HepG2 (cell line): ENCODE data around the gene NUSAP1. TPM values are rescaled to one million over a fixed set of nuclear protein-coding genes. Genes with fewer than 3 reads are reported as not detected.

Experiments used
- DZIP1 ChIP-seq: sonication (generic); formaldehyde crosslinking; IDR thresholded peaks from 2 replicates; pipeline ENCODE4 v1.5.0; 2020; ENCODE audit warnings: mild to moderate bottlenecking, missing genetic modification reagents
- GATA4 ChIP-seq: sonication (generic); IDR thresholded peaks from 2 replicates; pipeline ENCODE4 v1.6.1; 2016; ENCODE audit warnings: antibody characterized with exemption, low read depth, borderline replicate concordance
- NR3C1 ChIP-seq: sonication (generic); formaldehyde crosslinking; IDR thresholded peaks from 2 replicates; pipeline ENCODE4 v1.4.0; 2020; ENCODE audit warnings: missing genetic modification reagents
- PITX1 ChIP-seq: sonication (generic); formaldehyde crosslinking; IDR thresholded peaks from 2 replicates; pipeline ENCODE4 v1.5.1; 2020; ENCODE audit warnings: mild to moderate bottlenecking, missing genetic modification reagents
- POGZ ChIP-seq: sonication (generic); formaldehyde crosslinking; IDR thresholded peaks from 2 replicates; pipeline ENCODE4 v1.4.0; 2020; ENCODE audit warnings: mild to moderate bottlenecking, missing genetic modification reagents
- SKIL ChIP-seq: sonication (generic); formaldehyde crosslinking; IDR thresholded peaks from 2 replicates; pipeline ENCODE4 v1.8.0; 2022; ENCODE audit warnings: missing genetic modification reagents, mild to moderate bottlenecking, moderate library complexity, borderline replicate concordance
- TBP ChIP-seq: sonication (generic); formaldehyde crosslinking; IDR thresholded peaks from 2 replicates; pipeline ENCODE4 v1.5.0; 2020; ENCODE audit warnings: missing genetic modification reagents
- TEAD2 ChIP-seq: sonication (generic); formaldehyde crosslinking; IDR thresholded peaks from 2 replicates; pipeline ENCODE4 v1.9.0; 2021; ENCODE audit warnings: missing genetic modification reagents
- TMF1 ChIP-seq: sonication (generic); formaldehyde crosslinking; IDR thresholded peaks from 2 replicates; pipeline ENCODE4 v1.8.1; 2022; ENCODE audit warnings: low read depth, missing genetic modification reagents
- ZFY ChIP-seq: sonication (generic); formaldehyde crosslinking; IDR thresholded peaks from 2 replicates; pipeline ENCODE4 v1.4.0; 2020; ENCODE audit warnings: missing genetic modification reagents
- ZNF136 ChIP-seq: sonication (generic); formaldehyde crosslinking; IDR thresholded peaks from 2 replicates; pipeline ENCODE4 v1.8.1; 2022; ENCODE audit warnings: low read depth, mild to moderate bottlenecking, moderate library complexity, missing genetic modification reagents
- ZNF143 ChIP-seq: sonication (generic); formaldehyde crosslinking; IDR thresholded peaks from 2 replicates; pipeline ENCODE4 v1.4.0; 2020; ENCODE audit warnings: missing genetic modification reagents
- ZNF3 ChIP-seq: IDR thresholded peaks from 2 replicates; pipeline ENCODE4 v1.7.0; 2017; ENCODE audit warnings: inconsistent platforms
- ZNF768 ChIP-seq: sonication (generic); formaldehyde crosslinking; IDR thresholded peaks from 2 replicates; pipeline ENCODE4 v1.4.0; 2020; ENCODE audit warnings: missing genetic modification reagents
- ZSCAN21 ChIP-seq: sonication (generic); formaldehyde crosslinking; IDR thresholded peaks from 2 replicates; pipeline ENCODE4 v1.8.0; 2022; ENCODE audit warnings: mild to moderate bottlenecking, missing genetic modification reagents, moderate library complexity, borderline replicate concordance
- polyA plus RNA-seq, 8 experiments: library from polyadenylated mRNA; depleted of rRNA in 3 of 8; stranded (reverse) in 7 of 8; unstranded in 1 of 8; fragments of >200 nt; fragmentation: Illumina TruSeq in 4 of 8; extraction: Trizol in 4 of 8; gene quantifications; 2 replicates each; pipeline versions ENCODE4 v1.2.1 to v1.2.3, GENCODE V29; 2011 to 2016; ENCODE audit warnings: low read depth in 4 of 8, missing spikeins in 1 of 8, mixed read lengths in 1 of 8; ENCODE audit not compliant: insufficient read depth in 1 of 8
- total RNA-seq, 5 experiments: library from RNA; depleted of rRNA; stranded (reverse); fragments of >200 nt; fragmentation: Illumina TruSeq; extraction: Trizol; gene quantifications; 2 replicates each; pipeline ENCODE4 v1.2.3, GENCODE V29; 2016; ENCODE audit warnings: low read depth in 1 of 5
- TF ChIP-seq, protein P1 (sequence below): sonication (generic); formaldehyde crosslinking; IDR thresholded peaks from 2 replicates; pipeline ENCODE4 v1.5.0; 2020; ENCODE audit warnings: mild to moderate bottlenecking, low read depth, missing genetic modification reagents, borderline replicate concordance
- TF ChIP-seq, protein P2 (sequence below): IDR thresholded peaks from 2 replicates; pipeline ENCODE4 v1.4.0; 2020; ENCODE audit warnings: mild to moderate bottlenecking, missing genetic modification reagents
- TF ChIP-seq, protein P3 (sequence below): sonication (generic); formaldehyde crosslinking; IDR thresholded peaks from 2 replicates; pipeline ENCODE4 v1.9.0; 2022; ENCODE audit warnings: low read depth, missing genetic modification reagents

The NUSAP1 gene
- total and polyA plus RNA-seq, 2 of the 13 experiments (the other 11 are each of a cell fraction or from before 2014, with no cell fraction given): 59.5 to 106 TPM

- TF ChIP-seq SKIL (CRISPR knock-in tag) (0 out of 2 replicates have a peak, but pooled peaks have one; percentile 2), ZNF768 (CRISPR knock-in tag) (0 out of 2 replicates have a peak, but pooled peaks have one; percentile 5), ZNF136 (CRISPR knock-in tag) (no peak), GATA4 (no peak), ZNF143 (CRISPR knock-in tag) (no peak), TBP (CRISPR knock-in tag) (no peak), POGZ (CRISPR knock-in tag) (peak; percentile 43; the same call in 1 of the 2 replicates), ZSCAN21 (no peak), TMF1 (CRISPR knock-in tag) (no peak), ZFY (CRISPR knock-in tag) (peak; percentile 61), ZNF3 (CRISPR knock-in tag) (no peak), NR3C1 (CRISPR knock-in tag) (no peak), TEAD2 (CRISPR knock-in tag) (no peak), PITX1 (CRISPR knock-in tag) (0 out of 2 replicates have a peak, but pooled peaks have one; percentile 5), DZIP1 (CRISPR knock-in tag) (0 out of 2 replicates have a peak, but pooled peaks have one; percentile 2)
- TF ChIP-seq, protein P1, sequence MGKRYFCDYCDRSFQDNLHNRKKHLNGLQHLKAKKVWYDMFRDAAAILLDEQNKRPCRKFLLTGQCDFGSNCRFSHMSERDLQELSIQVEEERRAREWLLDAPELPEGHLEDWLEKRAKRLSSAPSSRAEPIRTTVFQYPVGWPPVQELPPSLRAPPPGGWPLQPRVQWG (CRISPR knock-in tag): 0 out of 2 replicates have a peak, but pooled peaks have one; percentile 61
- TF ChIP-seq, protein P2, sequence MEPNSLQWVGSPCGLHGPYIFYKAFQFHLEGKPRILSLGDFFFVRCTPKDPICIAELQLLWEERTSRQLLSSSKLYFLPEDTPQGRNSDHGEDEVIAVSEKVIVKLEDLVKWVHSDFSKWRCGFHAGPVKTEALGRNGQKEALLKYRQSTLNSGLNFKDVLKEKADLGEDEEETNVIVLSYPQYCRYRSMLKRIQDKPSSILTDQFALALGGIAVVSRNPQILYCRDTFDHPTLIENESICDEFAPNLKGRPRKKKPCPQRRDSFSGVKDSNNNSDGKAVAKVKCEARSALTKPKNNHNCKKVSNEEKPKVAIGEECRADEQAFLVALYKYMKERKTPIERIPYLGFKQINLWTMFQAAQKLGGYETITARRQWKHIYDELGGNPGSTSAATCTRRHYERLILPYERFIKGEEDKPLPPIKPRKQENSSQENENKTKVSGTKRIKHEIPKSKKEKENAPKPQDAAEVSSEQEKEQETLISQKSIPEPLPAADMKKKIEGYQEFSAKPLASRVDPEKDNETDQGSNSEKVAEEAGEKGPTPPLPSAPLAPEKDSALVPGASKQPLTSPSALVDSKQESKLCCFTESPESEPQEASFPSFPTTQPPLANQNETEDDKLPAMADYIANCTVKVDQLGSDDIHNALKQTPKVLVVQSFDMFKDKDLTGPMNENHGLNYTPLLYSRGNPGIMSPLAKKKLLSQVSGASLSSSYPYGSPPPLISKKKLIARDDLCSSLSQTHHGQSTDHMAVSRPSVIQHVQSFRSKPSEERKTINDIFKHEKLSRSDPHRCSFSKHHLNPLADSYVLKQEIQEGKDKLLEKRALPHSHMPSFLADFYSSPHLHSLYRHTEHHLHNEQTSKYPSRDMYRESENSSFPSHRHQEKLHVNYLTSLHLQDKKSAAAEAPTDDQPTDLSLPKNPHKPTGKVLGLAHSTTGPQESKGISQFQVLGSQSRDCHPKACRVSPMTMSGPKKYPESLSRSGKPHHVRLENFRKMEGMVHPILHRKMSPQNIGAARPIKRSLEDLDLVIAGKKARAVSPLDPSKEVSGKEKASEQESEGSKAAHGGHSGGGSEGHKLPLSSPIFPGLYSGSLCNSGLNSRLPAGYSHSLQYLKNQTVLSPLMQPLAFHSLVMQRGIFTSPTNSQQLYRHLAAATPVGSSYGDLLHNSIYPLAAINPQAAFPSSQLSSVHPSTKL: peak; percentile 24; the same call in 1 of the 2 replicates
- TF ChIP-seq, protein P3, sequence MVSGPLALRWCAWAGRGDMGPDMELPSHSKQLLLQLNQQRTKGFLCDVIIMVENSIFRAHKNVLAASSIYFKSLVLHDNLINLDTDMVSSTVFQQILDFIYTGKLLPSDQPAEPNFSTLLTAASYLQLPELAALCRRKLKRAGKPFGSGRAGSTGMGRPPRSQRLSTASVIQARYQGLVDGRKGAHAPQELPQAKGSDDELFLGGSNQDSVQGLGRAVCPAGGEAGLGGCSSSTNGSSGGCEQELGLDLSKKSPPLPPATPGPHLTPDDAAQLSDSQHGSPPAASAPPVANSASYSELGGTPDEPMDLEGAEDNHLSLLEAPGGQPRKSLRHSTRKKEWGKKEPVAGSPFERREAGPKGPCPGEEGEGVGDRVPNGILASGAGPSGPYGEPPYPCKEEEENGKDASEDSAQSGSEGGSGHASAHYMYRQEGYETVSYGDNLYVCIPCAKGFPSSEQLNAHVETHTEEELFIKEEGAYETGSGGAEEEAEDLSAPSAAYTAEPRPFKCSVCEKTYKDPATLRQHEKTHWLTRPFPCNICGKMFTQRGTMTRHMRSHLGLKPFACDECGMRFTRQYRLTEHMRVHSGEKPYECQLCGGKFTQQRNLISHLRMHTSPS (CRISPR knock-in tag): no peak
Observed at GRCh38 chr15:41417418-41418195, 84.9 kb downstream of the NUSAP1 start (continued).
